Astrocyte of the spinal cord (primary cell): Measurements from ENCODE around the gene TYRO3.
"Not testable (repeated sequence)": the region's sequence is repeated elsewhere in the genome, so short reads cannot be mapped to it uniquely, and the experiment has no call there.

ENCODE experiments used
- DNase-seq: peaks from one replicate; pipeline ENCODE4 v3.0.0; 2011; ENCODE audit warnings: low read depth, low spot score
- H3K4me3 ChIP-seq: 2 replicates; pipeline ENCODE4 v1.5.1; 2011; ENCODE audit warnings: low read depth, mild to moderate bottlenecking, low read length, moderate library complexity
- in situ Hi-C: cut with HindIII; loops from 2 replicates; pipeline ENCODE4 v1.10.0; 2017; ENCODE audit warnings: low sequenced_read_pairs
- TF ChIP-seq, protein P1 (sequence below): IDR thresholded peaks from 2 replicates; pipeline ENCODE4 v1.5.1; 2012; ENCODE audit warnings: low read depth, mild to moderate bottlenecking, low read length, inconsistent platforms

The TYRO3 gene

DNA sequence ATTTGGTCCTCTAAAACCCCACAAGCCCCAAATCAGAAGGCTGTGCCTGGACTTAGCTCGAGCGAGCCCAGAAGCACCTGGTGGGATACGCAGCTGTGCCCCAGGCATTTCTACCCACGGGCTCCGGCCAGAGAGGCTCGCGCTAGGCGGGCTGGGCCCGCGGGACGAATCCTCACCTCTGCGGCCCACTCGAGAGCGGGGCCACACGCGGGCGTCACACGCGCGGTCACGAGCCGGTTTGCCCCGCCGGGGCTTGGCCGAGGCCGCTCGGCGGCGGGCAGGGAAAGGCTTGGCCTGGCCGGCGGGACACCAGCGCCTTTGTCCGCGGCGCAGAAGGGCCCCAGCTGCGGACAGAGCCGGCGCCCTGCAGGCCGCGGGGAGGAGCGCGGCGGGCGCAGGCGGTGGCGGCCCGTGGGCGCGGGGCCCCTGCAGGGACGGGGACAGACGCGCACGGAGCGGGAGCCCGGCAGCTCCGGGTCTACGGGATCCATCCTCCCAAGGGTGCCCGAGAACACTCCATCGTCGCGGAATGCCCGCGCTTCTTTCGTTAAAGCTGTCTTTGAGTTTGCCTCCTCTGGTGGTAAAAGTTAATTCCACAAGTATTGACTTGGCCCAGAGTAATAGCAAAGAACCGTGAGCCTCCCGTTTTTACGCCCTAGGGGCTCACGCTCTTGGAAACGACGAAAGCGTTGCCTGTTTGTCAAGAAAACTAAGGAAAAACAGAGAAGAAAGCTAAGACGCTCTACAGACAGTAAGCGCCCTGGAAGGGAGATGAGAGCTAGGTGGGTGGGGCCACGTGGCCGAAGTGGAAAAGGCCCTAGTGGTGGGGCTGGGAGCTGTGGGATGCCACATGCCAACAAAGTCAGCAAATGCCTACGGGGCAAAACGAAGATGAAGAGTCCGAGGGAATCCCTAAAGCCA, 26.4 kb downstream of the TYRO3 start:
- peak; percentile 56 for DNase-seq
- H3K4me3 ChIP-seq = peak overlapping the region; percentile 33
- TF ChIP-seq, protein P1, sequence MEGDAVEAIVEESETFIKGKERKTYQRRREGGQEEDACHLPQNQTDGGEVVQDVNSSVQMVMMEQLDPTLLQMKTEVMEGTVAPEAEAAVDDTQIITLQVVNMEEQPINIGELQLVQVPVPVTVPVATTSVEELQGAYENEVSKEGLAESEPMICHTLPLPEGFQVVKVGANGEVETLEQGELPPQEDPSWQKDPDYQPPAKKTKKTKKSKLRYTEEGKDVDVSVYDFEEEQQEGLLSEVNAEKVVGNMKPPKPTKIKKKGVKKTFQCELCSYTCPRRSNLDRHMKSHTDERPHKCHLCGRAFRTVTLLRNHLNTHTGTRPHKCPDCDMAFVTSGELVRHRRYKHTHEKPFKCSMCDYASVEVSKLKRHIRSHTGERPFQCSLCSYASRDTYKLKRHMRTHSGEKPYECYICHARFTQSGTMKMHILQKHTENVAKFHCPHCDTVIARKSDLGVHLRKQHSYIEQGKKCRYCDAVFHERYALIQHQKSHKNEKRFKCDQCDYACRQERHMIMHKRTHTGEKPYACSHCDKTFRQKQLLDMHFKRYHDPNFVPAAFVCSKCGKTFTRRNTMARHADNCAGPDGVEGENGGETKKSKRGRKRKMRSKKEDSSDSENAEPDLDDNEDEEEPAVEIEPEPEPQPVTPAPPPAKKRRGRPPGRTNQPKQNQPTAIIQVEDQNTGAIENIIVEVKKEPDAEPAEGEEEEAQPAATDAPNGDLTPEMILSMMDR = peak; percentile 40
- in situ Hi-C loops = no loop called here

DNA sequence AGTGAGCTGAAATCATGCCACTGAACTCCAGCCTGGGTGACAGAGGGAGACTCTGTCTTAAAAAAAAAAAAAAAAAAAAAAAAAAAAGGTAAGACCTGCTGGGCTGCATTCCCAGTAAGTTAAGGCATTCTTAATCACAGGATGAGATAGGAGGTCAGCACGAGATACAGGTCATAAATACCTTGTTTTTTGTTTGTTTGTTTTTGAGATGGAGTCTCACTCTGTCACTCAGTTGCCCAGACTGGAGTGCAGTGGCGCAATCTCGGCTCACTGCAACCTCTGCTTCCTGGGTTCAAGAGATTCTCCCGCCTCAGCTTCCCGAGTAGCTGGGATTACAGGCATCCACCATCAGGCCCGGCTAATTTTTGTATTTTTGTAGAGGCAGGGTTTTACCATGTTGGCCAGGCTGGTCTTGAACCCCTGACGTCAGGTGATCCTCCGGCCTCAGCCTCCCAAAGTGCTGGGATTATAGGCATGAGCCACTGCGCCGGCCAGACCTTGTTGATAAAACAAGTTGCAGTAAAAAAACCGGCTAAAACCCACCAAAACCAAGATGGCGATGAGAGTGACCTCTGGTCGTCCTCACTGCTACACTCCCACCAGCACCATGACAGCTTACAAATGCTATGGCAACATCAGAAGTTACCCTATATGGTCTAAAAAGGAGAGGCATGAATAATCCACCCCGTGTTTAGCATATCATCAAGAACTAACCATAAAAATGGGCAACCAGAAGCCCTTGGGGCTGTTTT, 27.7 kb downstream of the TYRO3 start:
- H3K4me3 ChIP-seq, DNase-seq, in situ Hi-C loops: not testable (repeated sequence)

DNA sequence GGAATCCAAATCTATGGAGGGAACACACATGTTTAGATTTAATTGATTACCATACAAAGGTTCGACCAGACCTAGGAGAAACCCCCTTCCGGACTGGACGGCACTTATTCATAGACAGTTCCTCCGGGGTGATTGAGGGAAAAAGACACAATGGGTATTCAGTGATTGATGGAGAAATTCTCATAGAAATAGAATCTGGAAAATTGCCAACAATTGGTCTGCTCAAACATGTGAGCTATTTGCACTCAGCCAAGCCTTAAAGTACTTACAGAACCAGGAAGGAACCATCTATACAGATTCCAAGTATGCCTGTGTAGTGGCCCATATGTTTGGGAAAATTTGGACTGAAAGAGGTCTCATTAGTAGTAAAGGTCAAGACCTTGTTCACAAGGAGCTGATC, 30.0 kb downstream of the TYRO3 start:
- in situ Hi-C loops, H3K4me3 ChIP-seq: not testable (repeated sequence)

DNA sequence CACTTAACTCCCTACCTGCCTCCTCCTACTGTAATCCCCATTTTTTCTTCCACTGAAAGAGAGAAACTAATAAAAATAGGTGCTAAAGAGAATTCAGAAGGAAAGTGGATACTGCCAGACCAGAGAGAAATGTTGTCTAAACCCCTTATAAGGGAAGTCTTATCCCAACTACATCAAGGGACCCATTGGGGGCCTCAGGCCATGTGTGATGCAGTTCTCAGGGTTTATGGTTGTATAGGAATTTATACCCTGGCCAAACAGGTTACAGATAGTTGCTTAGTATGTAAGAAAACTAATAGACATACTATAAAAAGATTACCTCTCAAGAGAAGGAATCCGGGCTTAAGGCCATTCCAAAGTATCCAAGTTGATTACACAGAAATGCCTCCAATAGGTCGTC, 30.6 kb downstream of the TYRO3 start:
- DNase-seq, in situ Hi-C loops: not testable (repeated sequence)

More for the DNA sequence above, 30.0 kb downstream of the TYRO3 start:
- DNase-seq = not testable (repeated sequence)

DNA sequence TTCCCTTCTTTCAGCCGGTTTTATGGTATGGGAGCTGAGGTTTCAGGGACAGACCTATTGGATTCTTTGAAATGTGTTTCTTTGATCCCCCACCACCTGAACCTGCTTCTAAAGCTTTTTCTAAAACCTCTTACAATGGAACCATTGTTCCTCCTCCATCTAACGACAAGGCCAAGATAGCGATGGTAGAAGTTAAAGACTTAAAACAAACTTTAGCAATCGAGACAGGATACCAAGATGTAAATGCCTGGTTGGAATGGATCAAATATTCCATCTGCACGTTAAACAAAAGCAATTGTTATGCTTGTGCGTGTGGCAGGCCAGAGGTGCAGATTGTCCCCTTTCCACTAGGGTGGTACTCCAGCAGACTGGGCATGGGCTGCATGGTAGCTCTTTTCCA, 32.2 kb downstream of the TYRO3 start:
- DNase-seq, in situ Hi-C loops, H3K4me3 ChIP-seq: not testable (repeated sequence)

More for the DNA sequence above, 30.6 kb downstream of the TYRO3 start:
- not testable (repeated sequence) for H3K4me3 ChIP-seq

DNA sequence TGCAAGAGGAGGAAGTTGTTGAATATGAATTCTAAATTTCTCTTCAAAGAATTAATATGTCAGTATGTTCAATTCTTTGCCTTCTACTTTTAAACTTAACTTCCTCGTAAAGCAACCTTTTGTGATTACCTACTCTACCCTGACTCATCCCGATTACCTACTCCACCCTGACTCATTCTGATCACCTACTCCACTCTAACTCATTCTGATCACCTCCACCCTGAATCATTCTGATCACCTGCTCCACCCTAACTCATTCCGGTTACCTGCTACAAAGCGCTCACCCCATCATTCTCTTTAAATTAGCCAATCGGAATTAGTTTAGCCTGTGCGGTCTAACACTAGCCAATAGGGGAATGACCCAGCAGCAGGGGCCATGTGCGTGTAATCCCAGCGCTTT, 33.7 kb downstream of the TYRO3 start:
- in situ Hi-C loops, DNase-seq, H3K4me3 ChIP-seq: not testable (repeated sequence)

DNA sequence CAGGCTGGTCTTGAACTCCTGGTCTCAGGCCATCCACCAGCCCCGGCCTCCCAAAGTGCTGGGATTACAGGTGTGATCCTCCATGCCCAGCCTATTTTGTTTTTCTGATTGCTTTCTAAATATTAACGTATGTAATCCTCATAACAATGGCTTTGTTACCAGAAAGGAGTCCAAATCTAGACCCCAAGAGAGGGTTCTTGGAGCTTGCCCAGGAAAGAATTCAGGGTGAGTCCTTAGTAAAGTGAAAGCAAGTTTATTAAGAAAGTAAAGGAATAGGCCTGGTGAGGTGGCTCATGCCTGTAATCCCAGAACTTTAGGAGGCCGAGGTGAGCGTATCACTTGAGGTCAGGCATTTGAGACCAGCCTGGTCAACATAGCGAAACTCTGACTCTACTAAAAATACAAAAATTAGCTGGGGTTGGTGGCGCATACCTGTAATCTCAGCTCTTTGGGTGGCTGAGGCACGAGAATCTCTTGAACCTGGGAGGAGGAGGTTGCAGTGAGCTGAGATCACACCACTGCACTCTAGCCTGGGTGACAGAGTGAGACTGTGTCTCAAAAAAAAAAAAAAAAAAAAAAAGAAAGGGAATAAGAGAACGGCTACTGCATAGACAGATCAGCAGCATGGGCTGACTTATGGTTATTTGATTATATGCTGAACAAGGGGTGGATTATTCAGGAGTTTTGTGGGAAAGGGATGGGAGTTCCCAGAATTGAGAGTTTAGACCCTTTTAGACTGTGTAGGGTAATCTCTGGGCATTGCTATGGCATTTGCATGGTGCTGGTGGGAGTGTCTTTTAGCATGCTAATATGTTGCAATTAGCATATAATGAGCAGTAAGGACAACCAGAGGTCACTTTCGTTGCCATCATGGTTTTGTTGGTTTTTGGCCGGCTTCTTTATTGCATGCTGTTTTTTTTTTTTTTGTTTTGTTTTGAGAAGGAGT, 36.1 kb downstream of the TYRO3 start:
- DNase-seq = no peak
- TF ChIP-seq, protein P1 = no peak
- in situ Hi-C loops = no loop called here
- H3K4me3 ChIP-seq = no peak overlapping the region

DNA sequence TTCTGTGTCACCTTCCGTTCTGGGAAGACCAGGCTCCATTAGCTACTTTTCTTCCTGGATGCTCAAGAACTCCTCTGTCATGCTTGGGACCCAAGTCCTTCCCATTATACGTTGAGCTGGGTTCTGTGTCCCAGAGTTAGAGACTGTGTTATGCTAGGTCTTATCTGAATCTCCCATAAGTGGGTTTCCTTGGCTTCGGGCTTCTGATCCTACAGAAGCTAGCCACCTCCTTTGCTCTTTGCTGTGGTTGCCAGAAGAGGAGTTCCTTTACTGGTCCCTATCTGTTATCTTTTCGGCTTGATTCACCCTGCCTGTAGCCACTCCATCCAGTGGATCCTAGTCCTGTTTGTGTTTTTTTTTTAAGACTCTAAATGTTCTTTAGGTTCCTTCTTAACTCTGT, 38.0 kb downstream of the TYRO3 start:
- H3K4me3 ChIP-seq = no peak overlapping the region
- no peak for DNase-seq
- in situ Hi-C loops = no loop called here
- TF ChIP-seq, protein P1 = no peak
